SU-DHL-6 (cell line): ENCODE measurements around the gene MAP3K21.

Experiments used
- H2AFZ ChIP-seq: fragments of 200-600 bp; sonication (generic); 2 replicates; pipeline ENCODE4 v1.6.1; 2014; ENCODE audit warnings: low read depth, mild to moderate bottlenecking, moderate library complexity, mixed read lengths, antibody characterized with exemption, low read length; ENCODE audit not compliant: severe bottlenecking
- H3F3A ChIP-seq: fragments of 200-600 bp; shearing (Covaris generic); 2 replicates; pipeline ENCODE4 v1.6.0; 2016; ENCODE audit warnings: antibody characterized with exemption, mild to moderate bottlenecking; ENCODE audit not compliant: insufficient read depth
- H3K27ac ChIP-seq: fragments of 200-600 bp; sonication (generic); 2 replicates; pipeline ENCODE4 v1.5.1; 2016; ENCODE audit warnings: low read depth, mild to moderate bottlenecking, low read length, moderate library complexity, mixed read lengths
- H3K27me3 ChIP-seq: fragments of 200-600 bp; sonication (generic), shearing (Covaris generic); 2 replicates; pipeline ENCODE4 v1.6.0; 2014; ENCODE audit warnings: mild to moderate bottlenecking, low read length
- H3K36me3 ChIP-seq: fragments of 200-600 bp; sonication (generic); 2 replicates; pipeline ENCODE4 v1.6.1; 2014; ENCODE audit warnings: mild to moderate bottlenecking, low read length, mixed read lengths
- H3K4me2 ChIP-seq: fragments of 300-600, 200-600 bp; shearing (Covaris generic), sonication (generic); 2 replicates; pipeline ENCODE4 v1.6.0; 2014; ENCODE audit warnings: low read length, low read depth, mild to moderate bottlenecking; ENCODE audit not compliant: poor library complexity, severe bottlenecking
- H3K4me3 ChIP-seq: fragments of 200-600 bp; sonication (generic); 2 replicates; pipeline ENCODE4 v1.5.1; 2014; ENCODE audit warnings: antibody characterized with exemption, low read length, mild to moderate bottlenecking, mixed read lengths; ENCODE audit not compliant: insufficient read depth, poor library complexity, severe bottlenecking
- H3K79me2 ChIP-seq: fragments of 200-600 bp; sonication (generic); 2 replicates; pipeline ENCODE4 v1.6.1; 2014; ENCODE audit warnings: mild to moderate bottlenecking, low read length, moderate library complexity; ENCODE audit not compliant: insufficient read depth
- H3K9ac ChIP-seq: fragments of 200-600 bp; sonication (generic); 2 replicates; pipeline ENCODE4 v1.7.0; 2014; ENCODE audit warnings: mild to moderate bottlenecking, low read length
- H3K9me2 ChIP-seq: fragments of 200-600 bp; sonication (generic); replicated peaks from 2 replicates; pipeline ENCODE4 v1.6.1; 2014; ENCODE audit warnings: low read length; ENCODE audit not compliant: insufficient read depth
- H3K9me3 ChIP-seq: fragments of 200-600 bp; sonication (generic); 2 replicates; pipeline ENCODE4 v1.6.1; 2014; ENCODE audit warnings: low read length, mixed read lengths; ENCODE audit not compliant: insufficient read depth
- H4K20me1 ChIP-seq: fragments of 200-600 bp; sonication (generic); 2 replicates; pipeline ENCODE4 v1.6.1; 2014; ENCODE audit warnings: low read depth, mild to moderate bottlenecking, antibody characterized with exemption, low read length, moderate library complexity, mixed read lengths
- EZH2phosphoT487 ChIP-seq: fragments of 200-600 bp; sonication (generic), shearing (Covaris generic); conservative IDR thresholded peaks from 2 replicates; pipeline ENCODE4 v1.6.1; 2018; ENCODE audit warnings: mild to moderate bottlenecking, antibody characterized with exemption, low read length, moderate library complexity, mixed read lengths
- TF ChIP-seq, protein P1 (sequence below): fragments of 200-600 bp; sonication (generic); IDR thresholded peaks from one replicate; pipeline ENCODE4 v1.5.1; 2017; ENCODE audit warnings: antibody characterized with exemption, mild to moderate bottlenecking, low read length, moderate library complexity; ENCODE audit not compliant: insufficient read depth, poor library complexity, severe bottlenecking

The MAP3K21 gene

DNA sequence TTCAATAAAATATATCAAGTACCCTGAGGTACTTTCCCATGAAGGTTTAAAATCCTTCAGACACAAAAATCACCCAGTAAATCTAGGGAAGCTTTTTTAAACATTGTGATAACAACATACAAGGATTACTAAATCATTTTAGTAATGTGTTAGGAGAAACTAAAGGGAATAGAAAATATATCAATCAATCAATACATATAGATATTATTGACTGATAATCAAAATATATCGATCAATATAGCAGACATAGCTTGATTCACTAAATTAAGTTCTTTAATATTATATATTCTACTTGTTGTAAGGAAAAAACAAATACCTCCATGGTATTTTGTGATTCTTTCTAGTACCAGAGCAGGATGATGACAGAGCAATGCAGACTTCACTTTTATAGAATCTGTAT lies 35.2 kb downstream of the MAP3K21 start:
- Histone ChIP-seq H3K9me3 (no peaks in the 10 kb centered on the region), H3K27ac (no peak overlapping the region), H3K79me2 (no peaks in the 10 kb centered on the region), H3K36me3 (no peaks in the 10 kb centered on the region), H3K27me3 (no peaks in the 10 kb centered on the region), H3K4me3 (no peak overlapping the region), H3K9me2 (no peaks in the 10 kb centered on the region), H2AFZ (no peak overlapping the region), H3K4me2 (no peak overlapping the region), H3K9ac (no peak overlapping the region), H4K20me1 (no peaks in the 10 kb centered on the region), H3F3A (no peaks in the 10 kb centered on the region)
- TF ChIP-seq EZH2phosphoT487: no peak
- TF ChIP-seq, protein P1, sequence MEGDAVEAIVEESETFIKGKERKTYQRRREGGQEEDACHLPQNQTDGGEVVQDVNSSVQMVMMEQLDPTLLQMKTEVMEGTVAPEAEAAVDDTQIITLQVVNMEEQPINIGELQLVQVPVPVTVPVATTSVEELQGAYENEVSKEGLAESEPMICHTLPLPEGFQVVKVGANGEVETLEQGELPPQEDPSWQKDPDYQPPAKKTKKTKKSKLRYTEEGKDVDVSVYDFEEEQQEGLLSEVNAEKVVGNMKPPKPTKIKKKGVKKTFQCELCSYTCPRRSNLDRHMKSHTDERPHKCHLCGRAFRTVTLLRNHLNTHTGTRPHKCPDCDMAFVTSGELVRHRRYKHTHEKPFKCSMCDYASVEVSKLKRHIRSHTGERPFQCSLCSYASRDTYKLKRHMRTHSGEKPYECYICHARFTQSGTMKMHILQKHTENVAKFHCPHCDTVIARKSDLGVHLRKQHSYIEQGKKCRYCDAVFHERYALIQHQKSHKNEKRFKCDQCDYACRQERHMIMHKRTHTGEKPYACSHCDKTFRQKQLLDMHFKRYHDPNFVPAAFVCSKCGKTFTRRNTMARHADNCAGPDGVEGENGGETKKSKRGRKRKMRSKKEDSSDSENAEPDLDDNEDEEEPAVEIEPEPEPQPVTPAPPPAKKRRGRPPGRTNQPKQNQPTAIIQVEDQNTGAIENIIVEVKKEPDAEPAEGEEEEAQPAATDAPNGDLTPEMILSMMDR: no peak

DNA sequence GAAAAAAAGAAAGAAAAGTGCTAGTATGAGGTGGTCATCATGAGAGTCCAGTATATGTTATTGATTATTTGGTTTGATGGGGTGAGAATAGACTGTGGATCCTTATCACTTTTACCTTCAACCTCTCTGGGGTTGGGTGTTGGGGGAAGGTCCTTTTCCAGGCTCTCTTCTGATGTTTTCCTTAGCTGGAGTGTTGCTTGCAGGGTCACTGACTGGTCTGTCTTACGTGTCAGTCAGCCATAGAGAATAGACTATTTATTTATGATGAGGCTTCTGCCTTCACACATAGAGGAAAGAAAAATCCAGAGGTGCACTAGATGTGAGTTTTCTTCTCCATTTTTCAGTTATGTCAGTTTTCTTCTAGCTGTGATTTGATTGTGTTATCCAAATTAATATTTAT lies 36.5 kb downstream of the MAP3K21 start:
- Histone ChIP-seq H3K4me2 (no peak overlapping the region), H3K27me3 (no peaks in the 10 kb centered on the region), H3K4me3 (no peak overlapping the region), H2AFZ (no peak overlapping the region), H3K27ac (no peak overlapping the region), H3K79me2 (no peaks in the 10 kb centered on the region), H3K9me2 (no peaks in the 10 kb centered on the region), H4K20me1 (no peaks in the 10 kb centered on the region), H3K9me3 (no peaks in the 10 kb centered on the region), H3K36me3 (no peaks in the 10 kb centered on the region), H3K9ac (no peak overlapping the region), H3F3A (no peaks in the 10 kb centered on the region)
- TF ChIP-seq, protein P1: no peak
- no peak for TF ChIP-seq EZH2phosphoT487

DNA sequence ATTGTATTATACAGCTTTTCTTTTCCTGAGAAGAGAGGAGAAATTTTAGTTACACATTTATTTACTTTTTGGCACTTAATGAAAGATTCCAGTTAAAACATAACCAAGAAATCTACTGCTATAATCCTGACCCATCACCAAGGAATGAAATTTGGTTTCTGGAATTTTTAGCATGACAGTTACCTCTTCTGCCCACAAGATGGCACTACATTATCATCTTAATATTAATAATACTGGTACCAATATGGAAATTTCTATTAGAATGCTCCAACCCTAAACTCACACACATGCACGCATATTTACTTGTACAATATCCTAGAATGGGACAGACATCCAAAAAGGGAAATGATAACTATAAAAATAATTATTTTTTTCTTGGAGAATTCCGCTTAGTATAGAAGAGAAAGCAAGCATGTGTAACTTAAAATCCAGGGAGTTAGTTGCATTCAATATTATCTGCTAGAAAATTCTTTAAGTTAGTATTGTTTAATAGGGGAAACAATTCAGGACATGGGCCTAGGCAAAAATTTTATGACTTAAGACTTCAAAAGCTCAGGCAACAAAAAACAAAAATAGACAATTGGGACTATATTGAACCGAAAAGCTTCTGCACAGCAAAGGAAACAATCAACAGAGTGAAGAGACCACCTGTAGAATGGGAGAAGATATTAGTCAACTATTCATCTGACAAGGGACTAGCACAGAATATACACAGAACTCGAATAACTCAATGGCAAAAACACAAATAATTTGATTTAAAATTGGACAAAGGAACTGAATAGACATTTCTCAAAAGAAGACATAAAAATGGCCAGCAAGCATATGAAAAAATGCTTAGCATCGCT lies 37.4 kb downstream of the MAP3K21 start:
- Histone ChIP-seq H3K27ac (no peak overlapping the region), H3K9me3 (no peaks in the 10 kb centered on the region), H2AFZ (no peak overlapping the region), H3F3A (no peaks in the 10 kb centered on the region), H4K20me1 (no peaks in the 10 kb centered on the region), H3K27me3 (no peaks in the 10 kb centered on the region), H3K9ac (no peak overlapping the region), H3K4me2 (no peak overlapping the region), H3K79me2 (no peaks in the 10 kb centered on the region), H3K9me2 (no peaks in the 10 kb centered on the region), H3K4me3 (no peak overlapping the region), H3K36me3 (no peaks in the 10 kb centered on the region)
- TF ChIP-seq, protein P1: peak; percentile 58
- TF ChIP-seq EZH2phosphoT487: no peak
